ENCODE measurements around the gene SPDYE1.
"Not testable (repeated sequence)": the region's sequence is repeated elsewhere in the genome, so short reads cannot be mapped to it uniquely, and the experiment has no call there.

Gene SPDYE1

GRCh38 chr7:43992896-43993295 lies 4.8 kb upstream of the SPDYE1 start:
- DNase-seq: not testable (repeated sequence)

GRCh38 chr7:43994681-43995080 lies 3.0 kb upstream of the SPDYE1 start:
- not testable (repeated sequence) for DNase-seq

GRCh38 chr7:44012081-44012480 lies 14.4 kb downstream of the SPDYE1 start:
- not testable (repeated sequence) for DNase-seq

- DNase-seq: not testable (repeated sequence)
These were observed 17.4 kb downstream of the SPDYE1 start for GRCh38 chr7:44015090-44015489.

GRCh38 chr7:44018857-44019807 lies 21.4 kb downstream of the SPDYE1 start:
- DNase-seq: peak; percentile 71 to 95

GRCh38 chr7:44019825-44020224 lies 22.1 kb downstream of the SPDYE1 start:
- DNase-seq: not testable (repeated sequence)

GRCh38 chr7:44022069-44022468 lies 24.4 kb downstream of the SPDYE1 start:
- not testable (repeated sequence) for DNase-seq

GRCh38 chr7:44022796-44023467 lies 25.2 kb downstream of the SPDYE1 start:
- DNase-seq: not testable (repeated sequence)

- DNase-seq: not testable (repeated sequence)
These were observed 31.7 kb downstream of the SPDYE1 start for GRCh38 chr7:44029433-44029832.

GRCh38 chr7:44030029-44030428 lies 32.3 kb downstream of the SPDYE1 start:
- DNase-seq: not testable (repeated sequence)

- not testable (repeated sequence) for DNase-seq
These were observed 33.6 kb downstream of the SPDYE1 start for GRCh38 chr7:44031319-44031718.

GRCh38 chr7:44032031-44032430 lies 34.3 kb downstream of the SPDYE1 start:
- DNase-seq: not testable (repeated sequence)

GRCh38 chr7:44033971-44034844 lies 36.5 kb downstream of the SPDYE1 start:
- DNase-seq: not testable (repeated sequence)

- not testable (repeated sequence) for DNase-seq
These were observed 38.7 kb downstream of the SPDYE1 start for GRCh38 chr7:44036364-44036763.

- DNase-seq: not testable (repeated sequence)
These were observed 40.3 kb downstream of the SPDYE1 start for GRCh38 chr7:44037951-44038350.

- not testable (repeated sequence) for DNase-seq
These were observed 40.9 kb downstream of the SPDYE1 start for GRCh38 chr7:44038553-44038952.

- not testable (repeated sequence) for DNase-seq
These were observed 41.4 kb downstream of the SPDYE1 start for GRCh38 chr7:44038961-44039558.

- DNase-seq: not testable (repeated sequence)
These were observed 42.2 kb downstream of the SPDYE1 start for GRCh38 chr7:44039800-44040492.

- not testable (repeated sequence) for DNase-seq
These were observed 42.8 kb downstream of the SPDYE1 start for GRCh38 chr7:44040493-44040891.

- no peak for DNase-seq
These were observed 44.5 kb downstream of the SPDYE1 start for GRCh38 chr7:44042221-44042620.

- DNase-seq: no peak
These were observed 46.2 kb downstream of the SPDYE1 start for GRCh38 chr7:44043902-44044301.
